ENCODE measurements around the gene P3H2. TPM values are rescaled to one million over a fixed set of nuclear protein-coding genes. Genes with fewer than 3 reads are reported as not detected.

The P3H2 gene, protein sequence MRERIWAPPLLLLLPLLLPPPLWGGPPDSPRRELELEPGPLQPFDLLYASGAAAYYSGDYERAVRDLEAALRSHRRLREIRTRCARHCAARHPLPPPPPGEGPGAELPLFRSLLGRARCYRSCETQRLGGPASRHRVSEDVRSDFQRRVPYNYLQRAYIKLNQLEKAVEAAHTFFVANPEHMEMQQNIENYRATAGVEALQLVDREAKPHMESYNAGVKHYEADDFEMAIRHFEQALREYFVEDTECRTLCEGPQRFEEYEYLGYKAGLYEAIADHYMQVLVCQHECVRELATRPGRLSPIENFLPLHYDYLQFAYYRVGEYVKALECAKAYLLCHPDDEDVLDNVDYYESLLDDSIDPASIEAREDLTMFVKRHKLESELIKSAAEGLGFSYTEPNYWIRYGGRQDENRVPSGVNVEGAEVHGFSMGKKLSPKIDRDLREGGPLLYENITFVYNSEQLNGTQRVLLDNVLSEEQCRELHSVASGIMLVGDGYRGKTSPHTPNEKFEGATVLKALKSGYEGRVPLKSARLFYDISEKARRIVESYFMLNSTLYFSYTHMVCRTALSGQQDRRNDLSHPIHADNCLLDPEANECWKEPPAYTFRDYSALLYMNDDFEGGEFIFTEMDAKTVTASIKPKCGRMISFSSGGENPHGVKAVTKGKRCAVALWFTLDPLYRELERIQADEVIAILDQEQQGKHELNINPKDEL
- total RNA-seq = 1.4 and 8.1 TPM in 2 replicates

GRCh38 chr3:190120269-190121060 is at the start of gene P3H2:
P3H2 (minus strand) TSS chr3:190120897; CDS start chr3:190120731, 166 bp downstream.

Other genes with a start within 250 kb of the P3H2 start
- 0.16 and 12.4 TPM in 2 replicates for gene CLDN1, start 201.5 kb upstream of the P3H2 start, total RNA-seq

Measured in epithelial cell of alveolus of lung (primary cell).